HG02623 (cell line): Measurements from ENCODE around the gene TFCP2.

Experiments used
- ATAC-seq: cut with Tn5 transposase; IDR thresholded peaks from one replicate; pipeline ENCODE4 v1.9.1; 2021; ENCODE audit warnings: moderate library complexity; ENCODE audit not compliant: unreplicated experiment

The TFCP2 gene

GRCh38 chr12:51160814-51161459, 12.0 kb downstream of the TFCP2 start:
- ATAC-seq, result no peak

GRCh38 chr12:51156245-51156765, 16.6 kb downstream of the TFCP2 start:
- no peak for ATAC-seq

GRCh38 chr12:51152953-51153352, 20.0 kb downstream of the TFCP2 start:
- ATAC-seq, result no peak

- no peak for ATAC-seq
Observed at GRCh38 chr12:51150777-51151176, 22.2 kb downstream of the TFCP2 start.

- no peak for ATAC-seq
Observed at GRCh38 chr12:51147309-51147708, 25.6 kb downstream of the TFCP2 start.

- no peak for ATAC-seq
Observed at GRCh38 chr12:51139292-51139844, 33.6 kb downstream of the TFCP2 start.

- no peak for ATAC-seq
Observed at GRCh38 chr12:51132693-51133092, 40.2 kb downstream of the TFCP2 start.

- ATAC-seq, result no peak
Observed at GRCh38 chr12:51131745-51132521, 41.0 kb downstream of the TFCP2 start.

GRCh38 chr12:51128919-51129318, 44.0 kb downstream of the TFCP2 start:
- no peak for ATAC-seq

GRCh38 chr12:51127050-51127729, 45.7 kb downstream of the TFCP2 start:
- no peak for ATAC-seq

GRCh38 chr12:51126297-51126696, 46.6 kb downstream of the TFCP2 start:
- ATAC-seq, result no peak

- ATAC-seq, result no peak
Observed at GRCh38 chr12:51124504-51124903, 48.4 kb downstream of the TFCP2 start.

GRCh38 chr12:51122844-51123243, 50.1 kb downstream of the TFCP2 start:
- no peak for ATAC-seq

GRCh38 chr12:51118706-51119105, 54.2 kb downstream of the TFCP2 start:
- ATAC-seq, result no peak

GRCh38 chr12:51115533-51115932, 57.4 kb downstream of the TFCP2 start:
- ATAC-seq, result no peak

GRCh38 chr12:51108136-51108535, 64.8 kb downstream of the TFCP2 start:
- ATAC-seq, result no peak

- no peak for ATAC-seq
Observed at GRCh38 chr12:51103977-51104376, 69.0 kb downstream of the TFCP2 start.

- ATAC-seq, result no peak
Observed at GRCh38 chr12:51098611-51099010, 74.3 kb downstream of the TFCP2 start.

- ATAC-seq, result no peak
Observed at GRCh38 chr12:51090705-51091229, 82.2 kb downstream of the TFCP2 start.

- ATAC-seq, result no peak
Observed at GRCh38 chr12:51087818-51088217, 85.1 kb downstream of the TFCP2 start.

GRCh38 chr12:51086933-51087332, 86.0 kb downstream of the TFCP2 start:
- no peak for ATAC-seq
